ENCODE measurements around the gene UAP1L1.

The UAP1L1 gene

GRCh38 chr9:137077758-137078693 is 709 bp downstream of the UAP1L1 start:
- no peak for DNase-seq

GRCh38 chr9:137078701-137079400 is 1.5 kb downstream of the UAP1L1 start:
- no peak for DNase-seq

- no peak for DNase-seq
These were observed 2.1 kb downstream of the UAP1L1 start for GRCh38 chr9:137079401-137079787.

- no peak for DNase-seq
These were observed 3.2 kb downstream of the UAP1L1 start for GRCh38 chr9:137080260-137081122.

- DNase-seq, result no peak
These were observed 5.1 kb downstream of the UAP1L1 start for GRCh38 chr9:137082222-137082924.

- DNase-seq, result no peak
These were observed 5.6 kb downstream of the UAP1L1 start for GRCh38 chr9:137082925-137083290.

- no peak for DNase-seq
These were observed 6.2 kb downstream of the UAP1L1 start for GRCh38 chr9:137083394-137084004.

- no peak for DNase-seq
These were observed 7.2 kb downstream of the UAP1L1 start for GRCh38 chr9:137084526-137084925.

GRCh38 chr9:137085920-137086530 is 8.7 kb downstream of the UAP1L1 start:
- DNase-seq, result no peak

- DNase-seq, result peak; percentile 98
These were observed 9.5 kb downstream of the UAP1L1 start, which contains the start of gene MAN1B1 for GRCh38 chr9:137086531-137087408. TSS of gene MAN1B1 (plus strand) at chr9:137086985. CDS start at chr9:137087000, 15 bp downstream.

GRCh38 chr9:137087409-137087925 is 10.2 kb downstream of the UAP1L1 start:
- DNase-seq, result no peak

- no peak for DNase-seq
These were observed 10.8 kb downstream of the UAP1L1 start for GRCh38 chr9:137088121-137088520.

GRCh38 chr9:137089232-137089947 is 12.1 kb downstream of the UAP1L1 start:
- no peak for DNase-seq

- DNase-seq, result no peak
These were observed 18.6 kb downstream of the UAP1L1 start for GRCh38 chr9:137095664-137096517.

GRCh38 chr9:137096785-137097546 is 19.6 kb downstream of the UAP1L1 start:
- DNase-seq, result no peak

- DNase-seq, result no peak
These were observed 20.6 kb downstream of the UAP1L1 start for GRCh38 chr9:137097761-137098462.

- no peak for DNase-seq
These were observed 21.9 kb downstream of the UAP1L1 start for GRCh38 chr9:137099231-137099630.
